Measurements from ENCODE around the gene CXCL14. TPM values are rescaled to one million over a fixed set of nuclear protein-coding genes. Genes with fewer than 3 reads are reported as not detected.
A peak's percentile ranks its signal among the peaks of the same experiment; 100 is the strongest.

Gene CXCL14
- polyA plus RNA-seq, 1 experiment, result not detected

DNA sequence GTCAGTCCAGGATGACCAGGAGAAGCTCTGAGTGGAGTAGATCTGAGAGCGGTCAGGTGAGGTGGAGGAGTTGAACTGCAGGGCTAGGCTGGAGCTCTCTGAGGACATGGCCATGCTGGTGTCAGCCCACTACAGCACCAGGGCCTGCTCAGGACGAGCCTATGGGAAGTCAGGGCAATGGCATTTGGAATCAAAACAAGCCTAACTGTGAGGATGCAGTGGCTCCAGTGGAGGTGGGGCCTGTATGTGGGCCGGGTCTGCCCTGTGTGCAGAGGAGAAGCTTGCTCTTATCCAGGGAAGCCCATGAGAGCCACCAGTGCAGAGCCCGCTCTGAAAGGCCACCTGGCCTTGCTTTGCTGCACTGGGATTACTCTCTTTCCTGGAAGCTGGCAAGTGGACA, 11.1 kb downstream of the CXCL14 start:
- TF ChIP-seq, protein P1, sequence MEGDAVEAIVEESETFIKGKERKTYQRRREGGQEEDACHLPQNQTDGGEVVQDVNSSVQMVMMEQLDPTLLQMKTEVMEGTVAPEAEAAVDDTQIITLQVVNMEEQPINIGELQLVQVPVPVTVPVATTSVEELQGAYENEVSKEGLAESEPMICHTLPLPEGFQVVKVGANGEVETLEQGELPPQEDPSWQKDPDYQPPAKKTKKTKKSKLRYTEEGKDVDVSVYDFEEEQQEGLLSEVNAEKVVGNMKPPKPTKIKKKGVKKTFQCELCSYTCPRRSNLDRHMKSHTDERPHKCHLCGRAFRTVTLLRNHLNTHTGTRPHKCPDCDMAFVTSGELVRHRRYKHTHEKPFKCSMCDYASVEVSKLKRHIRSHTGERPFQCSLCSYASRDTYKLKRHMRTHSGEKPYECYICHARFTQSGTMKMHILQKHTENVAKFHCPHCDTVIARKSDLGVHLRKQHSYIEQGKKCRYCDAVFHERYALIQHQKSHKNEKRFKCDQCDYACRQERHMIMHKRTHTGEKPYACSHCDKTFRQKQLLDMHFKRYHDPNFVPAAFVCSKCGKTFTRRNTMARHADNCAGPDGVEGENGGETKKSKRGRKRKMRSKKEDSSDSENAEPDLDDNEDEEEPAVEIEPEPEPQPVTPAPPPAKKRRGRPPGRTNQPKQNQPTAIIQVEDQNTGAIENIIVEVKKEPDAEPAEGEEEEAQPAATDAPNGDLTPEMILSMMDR (IDR thresholded peaks at IDR 0.05; ENCODE audit: low read depth, low read length), result no peak
- DNase-seq (ENCODE audit: low read depth, low spot score), result no peak
- CTCF ChIA-PET, result interaction anchor here (0.6 to 26.4 kb wide), 8 partner anchors 9 to 616 kb away, joined by 4 to 1313 read pairs (median 12); partner anchors contain the start of gene SLC25A48
- H3K4me3 ChIP-seq (ENCODE audit: low read depth, low read length), result no peak overlapping the region
- H3K27me3 ChIP-seq (ENCODE audit: control insufficient read depth, insufficient read depth, low read length), result peaks cover 18% of the 10 kb centered on the region
- H3K27ac ChIP-seq (ENCODE audit: low read depth, low read length), result no peak overlapping the region
- H3K9me3 ChIP-seq (ENCODE audit: control insufficient read depth, insufficient read depth, low read length), result no peaks in the 10 kb centered on the region; the same call in 1 of the 2 replicates
- POLR2A ChIA-PET, result no interaction called here

DNA sequence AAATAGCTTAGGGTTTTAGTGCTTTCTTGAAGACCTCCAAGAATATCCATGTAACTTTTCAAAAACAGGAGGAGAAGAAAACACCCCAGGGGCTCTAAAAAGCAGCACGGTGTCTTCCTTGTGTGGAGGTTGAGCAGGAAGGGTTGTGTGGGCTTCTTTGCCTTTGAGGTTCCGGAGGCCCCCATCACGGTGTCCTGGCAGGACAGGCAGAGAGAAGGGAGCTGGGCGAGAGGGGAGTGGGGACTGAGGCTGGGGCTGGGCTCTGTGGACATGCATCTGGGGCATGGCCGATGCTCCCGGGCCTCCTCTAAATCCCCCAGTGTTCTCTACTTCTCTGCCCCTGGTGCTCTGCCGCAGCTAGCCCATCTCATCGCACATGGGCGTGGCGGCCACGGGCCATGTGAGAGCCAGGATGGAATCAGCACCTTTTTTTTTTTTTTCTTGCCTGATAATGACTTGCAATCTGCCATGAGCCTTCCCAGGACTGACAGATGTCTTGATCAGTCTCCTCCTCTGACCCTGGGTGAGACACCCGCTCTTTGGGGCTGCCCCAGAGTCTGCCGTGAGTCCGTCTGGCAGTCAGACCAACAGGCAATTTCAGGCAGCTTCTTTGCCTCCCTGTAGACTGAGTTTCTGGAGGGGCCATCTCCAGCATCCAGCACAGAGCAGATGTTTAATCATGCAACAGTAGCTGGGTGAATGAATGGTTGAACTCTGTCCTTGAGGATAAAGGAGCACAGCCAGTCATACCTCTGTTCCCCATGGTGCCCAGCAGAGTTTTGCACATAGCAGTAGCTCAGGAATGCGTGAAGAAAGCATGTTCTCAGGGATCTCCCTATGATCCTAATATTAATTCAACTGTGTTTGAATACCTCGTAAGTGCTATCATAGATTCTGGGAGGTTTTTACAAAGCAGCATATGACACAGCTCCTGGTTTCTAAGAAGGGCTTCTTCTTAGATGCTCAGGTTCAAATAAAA, 12.1 kb downstream of the CXCL14 start:
- TF ChIP-seq, protein P1 (IDR thresholded peaks at IDR 0.05; ENCODE audit: low read depth, low read length), result no peak
- peaks cover 13% of the 10 kb centered on the region for H3K27me3 ChIP-seq (ENCODE audit: control insufficient read depth, insufficient read depth, low read length)
- DNase-seq (ENCODE audit: low read depth, low spot score), result no peak
- ChIA-PET POLR2A (no interaction called here), CTCF (interaction anchor here (0.6 to 26.4 kb wide), 43 partner anchors 8 to 730 kb away, joined by 3 to 1313 read pairs (median 4); partner anchors contain the start of genes CXCL14 and SLC25A48)
- H3K4me3 ChIP-seq (ENCODE audit: low read depth, low read length), result no peak overlapping the region
- H3K9me3 ChIP-seq (ENCODE audit: control insufficient read depth, insufficient read depth, low read length), result no peaks in the 10 kb centered on the region; the same call in 1 of the 2 replicates
- no peak overlapping the region for H3K27ac ChIP-seq (ENCODE audit: low read depth, low read length)

DNA sequence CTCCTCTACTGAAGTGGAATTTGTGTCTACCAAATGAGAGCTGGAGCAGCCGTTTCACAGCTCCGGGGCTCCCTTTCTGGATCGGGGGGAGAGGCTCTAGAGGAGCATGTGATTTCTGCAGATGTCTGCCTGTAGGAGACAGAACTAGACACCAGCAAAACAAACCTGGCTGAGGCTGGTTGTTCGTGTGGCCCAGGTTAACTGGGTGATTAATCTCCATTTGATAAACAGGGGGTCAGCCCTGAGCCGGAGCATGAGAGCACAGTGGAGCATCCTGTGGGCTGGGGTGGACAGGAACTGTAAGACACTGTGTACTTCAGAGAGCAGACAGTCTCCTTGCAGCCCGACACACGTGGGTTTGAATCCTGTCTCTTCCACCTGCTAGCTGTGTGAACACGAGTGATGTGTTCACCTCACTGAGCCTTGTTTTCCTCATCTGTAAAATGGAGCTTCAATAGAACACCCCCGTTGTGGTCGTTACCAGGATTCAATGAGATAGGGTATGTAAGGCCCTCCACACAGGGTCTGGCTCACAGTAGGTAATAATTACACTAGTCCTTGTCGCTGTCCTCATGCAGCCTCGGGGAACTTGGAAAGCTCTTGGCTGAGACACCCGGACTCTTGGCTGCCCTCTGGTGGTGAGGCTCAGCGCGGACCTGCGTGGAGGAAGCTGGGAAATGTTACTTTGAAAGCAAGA, 12.9 kb downstream of the CXCL14 start:
- Histone ChIP-seq H3K27ac (ENCODE audit: low read depth, low read length) (no peak overlapping the region), H3K4me3 (ENCODE audit: low read depth, low read length) (no peak overlapping the region), H3K9me3 (ENCODE audit: control insufficient read depth, insufficient read depth, low read length) (no peaks in the 10 kb centered on the region; the same call in 1 of the 2 replicates), H3K27me3 (ENCODE audit: control insufficient read depth, insufficient read depth, low read length) (peaks cover 12% of the 10 kb centered on the region)
- no peak for DNase-seq (ENCODE audit: low read depth, low spot score)
- POLR2A ChIA-PET, result no interaction called here
- TF ChIP-seq, protein P1 (IDR thresholded peaks at IDR 0.05; ENCODE audit: low read depth, low read length), result peak; percentile 95
- CTCF ChIA-PET, result interaction anchor here (0.6 to 26.4 kb wide), 43 partner anchors 9 to 731 kb away, joined by 3 to 1313 read pairs (median 4); partner anchors contain the start of genes CXCL14, NEUROG1 and SLC25A48

DNA sequence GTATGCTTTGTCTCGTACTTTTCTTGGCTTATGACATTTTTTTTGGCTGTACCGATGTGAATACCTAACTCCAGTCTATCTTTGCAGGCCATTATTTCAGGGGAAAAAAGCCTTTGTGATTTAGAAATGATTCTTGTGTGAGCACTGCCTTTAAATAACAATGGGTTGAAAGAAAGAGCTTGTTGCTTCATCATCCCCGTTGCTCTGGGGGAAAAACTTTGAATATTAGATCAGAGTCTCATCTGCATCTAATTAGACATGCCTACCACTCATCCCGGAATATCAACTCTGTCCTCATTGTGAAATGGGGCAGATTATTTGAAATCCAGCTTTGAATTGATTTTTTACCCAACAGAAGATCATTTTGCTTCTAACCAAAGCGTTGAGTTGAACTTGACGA, 13.5 kb downstream of the CXCL14 start:
- TF ChIP-seq, protein P1 (IDR thresholded peaks at IDR 0.05; ENCODE audit: low read depth, low read length), result no peak
- CTCF ChIA-PET, result interaction anchor here (0.6 to 26.4 kb wide), 15 partner anchors 13 to 732 kb away, joined by 3 to 1313 read pairs (median 5); partner anchors contain the start of genes CXCL14, NEUROG1 and SLC25A48
- H3K27me3 ChIP-seq (ENCODE audit: control insufficient read depth, insufficient read depth, low read length), result peaks cover 12% of the 10 kb centered on the region
- no peak overlapping the region for H3K4me3 ChIP-seq (ENCODE audit: low read depth, low read length)
- DNase-seq (ENCODE audit: low read depth, low spot score), result no peak
- no peak overlapping the region for H3K27ac ChIP-seq (ENCODE audit: low read depth, low read length)
- POLR2A ChIA-PET, result no interaction called here
- no peaks in the 10 kb centered on the region; the same call in 1 of the 2 replicates for H3K9me3 ChIP-seq (ENCODE audit: control insufficient read depth, insufficient read depth, low read length)

All from AG04450 (cell line).